Stimulated activated naive CD4-positive, alpha-beta T cell treated with Interleukin-2 at 50 U/mL for 16 hours (primary cell): ENCODE data around the gene FRMPD4.

Source experiments
- DNase-seq: peaks from one replicate; lab custom pipeline; 2025; lab: John Stamatoyannopoulos, UW

The FRMPD4 gene

GRCh38 chrX:12661464-12661863 is 523.2 kb downstream of the FRMPD4 start:
- DNase-seq: no peak

GRCh38 chrX:12672367-12673106 is 534.3 kb downstream of the FRMPD4 start:
- no peak for DNase-seq

- no peak for DNase-seq
Observed at GRCh38 chrX:12673487-12673886, 535.2 kb downstream of the FRMPD4 start.

- DNase-seq: no peak
Observed at GRCh38 chrX:12679522-12679921, 541.2 kb downstream of the FRMPD4 start.

GRCh38 chrX:12681047-12681446 is 542.8 kb downstream of the FRMPD4 start:
- no peak for DNase-seq

GRCh38 chrX:12685541-12685940 is 547.3 kb downstream of the FRMPD4 start:
- no peak for DNase-seq

GRCh38 chrX:12686331-12686730 is 548.1 kb downstream of the FRMPD4 start:
- no peak for DNase-seq

- DNase-seq: no peak
Observed at GRCh38 chrX:12690646-12691045, 552.4 kb downstream of the FRMPD4 start.

GRCh38 chrX:12693754-12694153 is 555.5 kb downstream of the FRMPD4 start:
- no peak for DNase-seq

GRCh38 chrX:12700745-12701144 is 562.5 kb downstream of the FRMPD4 start:
- DNase-seq: no peak

- no peak for DNase-seq
Observed at GRCh38 chrX:12701628-12702027, 563.4 kb downstream of the FRMPD4 start.

- no peak for DNase-seq
Observed at GRCh38 chrX:12702509-12703091, 564.3 kb downstream of the FRMPD4 start.

GRCh38 chrX:12704706-12705105 is 566.4 kb downstream of the FRMPD4 start:
- DNase-seq: no peak

- DNase-seq: no peak
Observed at GRCh38 chrX:12709047-12709446, 570.8 kb downstream of the FRMPD4 start.

- no peak for DNase-seq
Observed at GRCh38 chrX:12711435-12712040, 573.3 kb downstream of the FRMPD4 start.

- DNase-seq: no peak
Observed at GRCh38 chrX:12716574-12716973, 578.3 kb downstream of the FRMPD4 start.

GRCh38 chrX:12719837-12720236 is 581.6 kb downstream of the FRMPD4 start:
- DNase-seq: no peak

GRCh38 chrX:12721042-12721441 is 582.8 kb downstream of the FRMPD4 start:
- no peak for DNase-seq

- no peak for DNase-seq
Observed at GRCh38 chrX:12722314-12722713, 584.0 kb downstream of the FRMPD4 start.

- DNase-seq: no peak
Observed at GRCh38 chrX:12741416-12741815, 603.1 kb downstream of the FRMPD4 start.

GRCh38 chrX:12747433-12747832 is 609.2 kb downstream of the FRMPD4 start:
- no peak for DNase-seq

- no peak for DNase-seq
Observed at GRCh38 chrX:12751887-12752286, 613.6 kb downstream of the FRMPD4 start.

- no peak for DNase-seq
Observed at GRCh38 chrX:12753366-12753765, 615.1 kb downstream of the FRMPD4 start.
